Nephron progenitor cell (in vitro differentiated cells): ENCODE data around the gene NEU2.

Experiments used
- DNase-seq: peaks from one replicate; pipeline ENCODE4 v3.0.0; 2021
- H3K27ac Mint-ChIP-seq: 2 replicates; pipeline ENCODE4 v1.8.0; 2021; ENCODE audit warnings: mild to moderate bottlenecking, moderate library complexity, mixed read lengths
- H3K27me3 Mint-ChIP-seq: 2 replicates; pipeline ENCODE4 v1.8.0; 2021; ENCODE audit warnings: mild to moderate bottlenecking, low read depth, mixed read lengths; ENCODE audit not compliant: poor library complexity
- H3K36me3 Mint-ChIP-seq: 2 replicates; pipeline ENCODE4 v1.8.0; 2021; ENCODE audit warnings: low read depth, mixed read lengths
- H3K4me1 Mint-ChIP-seq: 2 replicates; pipeline ENCODE4 v1.8.0; 2021; ENCODE audit warnings: mixed read lengths
- H3K4me3 Mint-ChIP-seq: 2 replicates; pipeline ENCODE4 v1.8.0; 2021; ENCODE audit warnings: mild to moderate bottlenecking, moderate library complexity, mixed read lengths
- H3K9me3 Mint-ChIP-seq: 2 replicates; pipeline ENCODE4 v1.8.0; 2021; ENCODE audit warnings: mild to moderate bottlenecking, moderate library complexity, mixed read lengths
- TF ChIP-seq, protein P1 (sequence below): fragments of 200-600 bp; sonication (generic); IDR thresholded peaks from 2 replicates; pipeline ENCODE4 v1.5.0; 2021; ENCODE audit warnings: antibody characterized with exemption

NEU2 gene

DNA sequence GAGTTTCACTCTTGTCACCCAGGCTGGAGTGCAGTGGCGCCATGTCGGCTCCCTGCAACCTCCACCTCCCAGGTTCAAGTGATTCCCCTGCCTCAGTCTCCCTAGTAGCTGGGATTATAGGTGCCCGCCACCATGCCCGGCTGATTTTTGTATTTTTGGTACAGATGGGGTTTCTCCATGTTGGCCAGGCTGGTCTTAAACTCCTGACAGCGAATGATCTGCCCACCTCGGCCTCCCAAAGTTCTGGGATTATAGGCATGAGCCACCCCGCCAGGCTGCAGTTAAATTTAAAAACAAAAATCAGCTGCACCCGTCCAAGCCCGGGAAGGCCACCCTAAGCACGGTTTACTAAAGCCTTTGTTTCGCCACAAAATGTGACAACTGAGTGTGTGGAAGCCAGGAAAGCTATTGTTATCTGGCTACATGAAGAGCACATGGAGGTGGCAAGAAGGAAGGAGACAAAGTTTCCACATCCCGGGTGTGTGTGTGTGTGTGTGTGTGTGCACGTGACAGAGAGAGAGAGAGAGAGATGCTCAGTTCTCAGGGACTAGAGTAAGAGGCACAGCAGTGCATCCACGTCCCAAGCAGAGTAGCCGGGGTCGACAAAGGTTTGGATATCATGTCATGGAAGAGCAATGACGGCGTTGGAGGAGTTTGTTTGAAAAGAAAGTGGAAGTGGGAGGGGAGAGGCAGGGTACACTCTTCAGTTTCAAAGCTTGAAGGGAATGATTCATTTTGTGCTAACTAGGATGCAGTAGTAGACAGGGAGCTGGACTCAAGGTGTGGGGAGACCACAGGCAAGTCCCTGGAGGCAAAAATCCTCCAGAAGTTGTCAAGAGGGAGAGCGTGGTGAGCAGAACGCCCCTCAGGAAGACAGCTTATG is 47.7 kb downstream of the NEU2 start:
- Mint-ChIP-seq H3K27me3 (peaks cover 3% of the 10 kb centered on the region), H3K4me1 (peaks cover 44% of the 10 kb centered on the region), H3K4me3 (no peak overlapping the region), H3K36me3 (no peaks in the 10 kb centered on the region), H3K27ac (no peak overlapping the region), H3K9me3 (no peaks in the 10 kb centered on the region)
- DNase-seq: no peak
- TF ChIP-seq, protein P1, sequence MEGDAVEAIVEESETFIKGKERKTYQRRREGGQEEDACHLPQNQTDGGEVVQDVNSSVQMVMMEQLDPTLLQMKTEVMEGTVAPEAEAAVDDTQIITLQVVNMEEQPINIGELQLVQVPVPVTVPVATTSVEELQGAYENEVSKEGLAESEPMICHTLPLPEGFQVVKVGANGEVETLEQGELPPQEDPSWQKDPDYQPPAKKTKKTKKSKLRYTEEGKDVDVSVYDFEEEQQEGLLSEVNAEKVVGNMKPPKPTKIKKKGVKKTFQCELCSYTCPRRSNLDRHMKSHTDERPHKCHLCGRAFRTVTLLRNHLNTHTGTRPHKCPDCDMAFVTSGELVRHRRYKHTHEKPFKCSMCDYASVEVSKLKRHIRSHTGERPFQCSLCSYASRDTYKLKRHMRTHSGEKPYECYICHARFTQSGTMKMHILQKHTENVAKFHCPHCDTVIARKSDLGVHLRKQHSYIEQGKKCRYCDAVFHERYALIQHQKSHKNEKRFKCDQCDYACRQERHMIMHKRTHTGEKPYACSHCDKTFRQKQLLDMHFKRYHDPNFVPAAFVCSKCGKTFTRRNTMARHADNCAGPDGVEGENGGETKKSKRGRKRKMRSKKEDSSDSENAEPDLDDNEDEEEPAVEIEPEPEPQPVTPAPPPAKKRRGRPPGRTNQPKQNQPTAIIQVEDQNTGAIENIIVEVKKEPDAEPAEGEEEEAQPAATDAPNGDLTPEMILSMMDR: no peak

DNA sequence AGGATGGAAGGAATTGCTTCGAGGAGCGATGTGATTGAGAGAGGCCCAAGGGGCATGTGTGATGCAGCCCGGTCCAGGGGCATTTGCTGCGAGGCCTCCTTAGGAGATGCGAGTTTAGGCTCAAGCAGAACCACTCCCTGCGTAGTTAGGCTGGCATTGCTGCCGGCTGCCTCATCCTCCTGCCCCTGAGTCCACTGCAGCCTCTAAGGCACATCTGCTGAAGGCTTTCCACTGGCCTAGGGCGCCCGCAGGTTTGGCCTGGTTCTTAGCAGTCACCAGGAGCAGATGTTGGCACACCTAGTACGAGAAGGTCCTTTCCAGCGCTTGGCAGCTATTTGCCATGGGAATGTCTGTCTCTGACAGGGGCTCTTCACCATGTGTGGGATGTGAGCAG is 48.4 kb downstream of the NEU2 start:
- H3K4me1 Mint-ChIP-seq: peaks cover 49% of the 10 kb centered on the region
- no peaks in the 10 kb centered on the region for H3K36me3 Mint-ChIP-seq
- H3K27ac Mint-ChIP-seq: no peak overlapping the region
- TF ChIP-seq, protein P1: no peak
- no peak overlapping the region for H3K4me3 Mint-ChIP-seq
- H3K9me3 Mint-ChIP-seq: no peaks in the 10 kb centered on the region
- no peak for DNase-seq
- peaks cover 6% of the 10 kb centered on the region for H3K27me3 Mint-ChIP-seq

DNA sequence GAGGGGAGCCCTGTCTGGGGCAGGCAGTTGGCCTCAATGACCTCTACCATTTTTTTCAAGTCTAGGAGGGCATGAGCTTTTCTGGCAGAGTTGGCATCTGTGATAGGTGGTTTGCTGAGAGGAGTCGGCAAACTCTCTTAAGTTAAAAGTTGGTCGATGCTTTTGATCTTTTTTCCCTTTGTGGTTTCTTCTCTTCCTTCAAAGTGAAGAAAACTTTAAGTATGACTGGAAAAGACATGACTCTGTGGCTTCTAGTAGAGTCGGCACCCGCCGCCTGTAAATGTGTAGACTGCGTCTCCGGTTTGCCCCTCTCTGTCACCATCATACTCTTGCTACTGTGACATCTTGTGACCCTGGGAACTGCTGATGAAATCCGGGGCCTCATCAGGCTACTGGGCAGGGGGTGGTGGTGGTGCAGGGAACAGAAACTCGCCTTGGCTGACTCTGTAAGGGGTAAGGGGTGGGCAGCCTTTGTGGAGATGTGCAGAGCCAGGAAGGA is 48.8 kb downstream of the NEU2 start:
- Mint-ChIP-seq H3K4me3 (no peak overlapping the region), H3K27me3 (peaks cover 6% of the 10 kb centered on the region), H3K27ac (no peak overlapping the region), H3K9me3 (no peaks in the 10 kb centered on the region), H3K4me1 (peaks cover 50% of the 10 kb centered on the region), H3K36me3 (no peaks in the 10 kb centered on the region)
- DNase-seq: no peak
- TF ChIP-seq, protein P1: no peak

DNA sequence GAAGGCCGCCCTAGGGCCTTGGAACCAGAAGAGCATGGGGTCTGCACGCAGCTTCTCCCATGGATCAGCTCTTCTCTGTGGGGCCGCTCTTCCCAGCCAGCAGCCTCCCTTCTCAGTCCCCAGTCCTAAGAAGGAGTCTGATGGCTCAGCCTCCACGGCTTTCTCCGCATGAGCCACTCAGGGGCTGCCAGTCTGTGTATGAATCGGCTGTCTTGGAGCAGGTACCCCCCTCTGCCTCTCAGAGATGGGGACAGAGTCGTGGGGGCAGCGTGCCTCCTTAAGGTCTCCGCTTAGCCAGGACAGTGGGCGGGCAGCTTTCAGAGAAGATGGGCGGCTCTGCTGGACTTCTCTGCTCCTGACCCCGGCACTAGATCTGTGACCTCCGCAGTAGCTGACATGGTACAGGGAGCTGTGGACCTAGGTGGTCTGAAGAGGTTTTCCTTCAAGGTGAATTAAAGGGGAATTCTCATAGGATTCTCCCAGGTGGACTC is 49.3 kb downstream of the NEU2 start:
- Mint-ChIP-seq H3K27me3 (peaks cover 6% of the 10 kb centered on the region), H3K4me3 (no peak overlapping the region), H3K27ac (no peak overlapping the region), H3K9me3 (no peaks in the 10 kb centered on the region), H3K4me1 (peaks cover 55% of the 10 kb centered on the region), H3K36me3 (no peaks in the 10 kb centered on the region)
- DNase-seq: no peak
- TF ChIP-seq, protein P1: no peak

DNA sequence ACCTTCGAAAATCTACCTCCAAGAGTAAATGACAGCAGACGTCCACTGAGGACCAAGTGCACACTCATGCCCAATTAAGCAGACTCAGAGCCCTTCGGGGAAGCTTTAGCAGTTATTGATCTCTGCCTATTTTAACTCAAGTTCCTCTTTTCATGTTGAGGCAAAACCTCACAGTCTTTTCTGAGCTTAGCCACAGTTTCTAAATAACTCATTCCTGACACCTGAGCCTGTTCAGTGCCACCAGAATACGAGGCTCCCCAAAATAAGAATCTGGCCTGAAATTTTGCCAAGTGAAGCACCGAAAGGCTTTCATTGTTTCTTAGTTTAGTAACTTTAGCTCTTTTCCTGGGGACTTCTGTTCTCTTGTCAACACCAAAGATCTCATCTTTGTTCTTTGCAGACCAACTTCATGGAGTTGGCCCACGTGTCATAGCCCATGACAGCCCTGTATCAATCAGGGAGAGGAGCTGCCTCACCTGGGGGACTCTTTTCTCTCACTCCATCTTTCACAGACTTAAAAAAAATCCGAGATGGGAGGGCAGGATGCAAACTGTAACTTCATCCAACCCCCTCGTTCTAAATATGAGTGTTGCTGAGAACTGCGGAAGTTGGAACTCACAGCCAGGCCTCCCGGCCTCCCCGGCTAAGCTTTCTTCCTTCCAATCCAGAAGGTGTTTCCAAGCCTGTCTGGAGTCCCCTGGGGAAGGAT is 49.9 kb downstream of the NEU2 start:
- Mint-ChIP-seq H3K27me3 (peaks cover 6% of the 10 kb centered on the region), H3K27ac (no peak overlapping the region), H3K4me3 (no peak overlapping the region), H3K36me3 (no peaks in the 10 kb centered on the region), H3K9me3 (no peaks in the 10 kb centered on the region), H3K4me1 (peaks cover 58% of the 10 kb centered on the region)
- TF ChIP-seq, protein P1: no peak
- no peak for DNase-seq
